DLD1 (cell line): ENCODE measurements around the gene STK38.

Experiments used
- in situ Hi-C: cut with HindIII; loops from 2 replicates; pipeline ENCODE4 v1.10.0; 2017; ENCODE audit warnings: low sequenced_read_pairs

The STK38 gene

DNA sequence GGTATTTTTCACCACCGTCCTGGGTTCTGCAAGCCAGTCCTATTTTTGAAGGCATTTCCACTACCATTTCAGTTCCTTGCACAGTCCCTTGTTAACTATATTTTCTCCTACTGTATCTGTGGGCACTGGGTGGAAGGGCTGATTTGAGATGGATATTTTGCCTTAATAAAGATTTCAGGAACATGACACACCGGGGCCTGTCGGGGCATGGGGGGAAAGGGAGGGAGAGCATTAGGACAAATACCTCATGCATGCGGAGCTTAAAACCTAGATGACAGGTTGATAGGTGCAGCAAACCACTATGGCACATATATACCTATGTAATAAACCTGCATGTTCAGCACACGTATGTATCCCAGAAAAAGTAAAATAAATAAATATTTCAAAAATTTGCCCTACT lies 22.4 kb downstream of the STK38 start:
- in situ Hi-C loops, result no loop called here

DNA sequence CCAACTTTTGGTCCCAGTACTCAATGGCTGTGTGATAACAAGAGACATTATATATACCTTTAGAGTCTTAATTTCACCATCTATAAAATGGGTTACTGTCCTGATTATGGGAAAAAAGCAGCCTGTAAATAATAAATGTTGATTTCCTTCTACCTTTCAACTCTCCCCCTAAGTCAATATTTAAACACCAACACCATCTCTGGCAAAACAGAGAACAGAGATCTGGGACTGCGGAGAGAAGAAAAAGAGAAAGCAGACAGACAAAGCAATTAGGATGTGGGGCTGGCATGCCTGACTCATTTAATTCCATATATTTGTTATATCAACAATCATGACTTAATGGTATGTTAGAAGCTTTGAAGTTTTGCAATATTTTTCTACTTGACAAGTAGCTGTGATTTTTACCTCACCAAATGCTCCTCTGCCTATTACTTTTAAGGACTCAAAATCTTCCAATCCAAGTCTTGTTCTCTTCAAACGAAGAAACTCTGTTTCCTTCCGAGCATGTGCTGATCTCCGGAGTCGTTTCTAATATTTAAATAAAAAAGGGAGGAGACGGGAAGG lies 23.3 kb downstream of the STK38 start:
- in situ Hi-C loops, result no loop called here

DNA sequence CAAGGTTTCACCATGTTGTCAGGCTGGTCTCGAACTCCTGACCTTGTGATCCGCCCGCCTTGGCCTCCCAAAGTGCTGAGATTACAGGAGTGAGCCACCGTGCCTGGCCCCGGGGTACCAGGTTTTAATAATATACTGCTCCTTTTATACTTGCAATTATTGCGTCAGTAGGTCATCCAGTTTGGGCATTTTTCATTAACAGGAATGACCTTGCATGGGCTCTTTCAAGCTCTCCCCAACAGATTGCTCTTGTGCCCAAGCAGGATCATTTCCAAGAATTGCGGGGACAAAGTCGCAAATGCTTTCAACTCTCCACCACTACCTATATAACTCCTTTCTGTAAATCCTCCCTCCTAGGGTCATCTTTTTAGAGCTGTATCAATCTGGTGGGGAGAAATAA lies 23.8 kb downstream of the STK38 start:
- in situ Hi-C loops, result no loop called here

GRCh38 chr6:36519352-36519751 lies 27.9 kb downstream of the STK38 start:
- in situ Hi-C loops, result no loop called here

DNA sequence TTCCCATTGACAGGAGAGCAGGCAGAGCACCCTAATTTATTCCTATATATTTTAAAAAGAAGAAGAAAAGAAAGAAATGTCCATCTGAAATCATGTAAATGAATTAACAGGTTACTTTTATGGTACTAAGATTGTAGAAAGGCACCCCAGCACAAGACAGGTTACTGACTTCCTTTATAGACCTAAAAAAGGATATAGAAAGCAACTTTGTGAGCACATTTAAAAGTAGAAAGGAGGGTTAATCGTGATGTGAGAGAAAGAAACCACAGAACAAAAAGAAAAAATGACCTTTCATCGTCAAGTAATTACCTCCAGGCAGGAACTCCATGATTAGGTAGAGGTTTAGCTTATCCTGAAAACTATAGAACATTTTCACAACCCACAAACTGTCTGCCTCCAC lies 29.9 kb downstream of the STK38 start:
- in situ Hi-C loops, result no loop called here

DNA sequence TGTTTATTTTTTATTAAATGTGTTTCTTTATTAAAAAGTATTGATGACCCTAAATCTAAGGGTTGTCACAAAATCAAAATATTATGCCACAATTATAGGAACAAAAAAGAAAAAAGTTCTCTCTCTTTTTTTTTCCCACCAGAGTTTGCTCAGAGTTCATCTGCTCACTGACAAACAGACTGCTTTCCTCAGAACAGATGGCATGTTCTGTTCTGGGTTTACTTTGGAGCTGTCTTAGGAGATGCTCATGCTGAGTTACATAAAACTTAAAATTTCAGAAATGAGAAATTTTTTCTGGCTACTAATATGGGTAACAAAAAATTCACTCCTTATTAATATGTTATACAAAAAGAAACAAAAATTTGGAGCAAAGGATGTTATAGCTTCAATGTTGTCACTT lies 30.3 kb downstream of the STK38 start:
- in situ Hi-C loops, result no loop called here

GRCh38 chr6:36516559-36516958 lies 30.7 kb downstream of the STK38 start:
- in situ Hi-C loops, result no loop called here

GRCh38 chr6:36515844-36516243 lies 31.4 kb downstream of the STK38 start:
- in situ Hi-C loops, result no loop called here

DNA sequence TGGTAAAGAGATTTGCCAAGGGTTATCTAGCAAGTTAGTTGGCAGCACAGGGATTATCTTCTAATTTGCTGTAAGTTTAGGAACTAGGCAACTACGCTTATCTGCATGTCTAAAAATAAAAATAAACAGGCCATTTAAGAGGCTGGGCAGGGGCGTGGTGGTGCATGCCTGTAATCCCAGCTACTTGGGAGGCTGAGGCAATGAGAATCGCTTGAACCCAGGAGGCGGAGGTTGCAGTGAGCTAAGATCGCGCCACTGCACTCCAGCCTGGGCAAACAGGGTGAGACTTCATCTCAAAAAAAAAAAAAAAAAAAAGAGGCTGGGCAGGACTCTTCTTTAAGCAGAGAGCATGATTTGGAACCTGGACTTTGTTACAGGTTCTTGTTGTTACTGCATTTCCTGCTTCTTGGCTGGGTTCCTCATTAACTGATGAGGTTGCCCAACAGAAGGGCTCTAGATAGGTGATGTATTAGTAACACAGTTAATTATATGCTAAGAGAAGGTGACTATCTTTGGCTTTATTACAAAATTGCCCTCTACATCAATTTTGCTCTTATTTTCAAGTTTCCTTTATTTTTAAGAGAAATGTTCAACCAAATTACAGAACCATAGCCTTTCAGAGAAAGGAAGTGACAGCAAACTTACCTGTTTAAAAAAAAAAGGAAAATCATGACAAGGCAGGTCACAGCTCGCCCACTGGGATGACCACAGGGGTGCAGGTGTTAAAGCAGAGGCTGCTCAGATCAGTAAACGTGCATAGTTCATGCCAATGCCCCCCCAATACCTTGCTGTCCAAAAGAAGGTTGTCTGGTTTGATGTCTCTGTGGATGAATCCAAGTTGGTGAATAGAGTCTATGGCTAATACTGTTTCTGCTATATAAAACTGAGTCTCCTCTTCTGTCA lies 32.5 kb downstream of the STK38 start:
- in situ Hi-C loops, result no loop called here

- in situ Hi-C loops, result no loop called here
These were observed 36.9 kb downstream of the STK38 start for GRCh38 chr6:36510365-36510764.

DNA sequence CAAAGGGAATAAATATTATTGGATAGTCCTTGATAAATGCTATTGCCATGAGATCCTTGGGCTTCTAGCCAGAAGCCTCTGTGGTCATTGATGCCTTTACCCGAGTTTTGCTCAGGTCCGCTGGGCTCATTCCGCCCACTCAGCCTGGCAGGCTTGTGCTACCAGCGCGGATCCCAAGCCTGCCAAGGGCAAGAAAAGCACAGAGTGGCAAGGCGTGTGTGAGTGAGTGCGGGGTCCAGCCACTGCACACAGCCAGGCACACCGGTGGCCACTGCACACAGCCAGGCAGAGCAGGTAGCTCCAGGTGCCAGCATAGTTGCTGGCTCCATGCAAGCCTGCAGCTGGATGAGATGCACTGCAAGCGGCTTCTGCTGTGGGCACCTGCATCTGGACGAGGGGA lies 38.7 kb downstream of the STK38 start:
- in situ Hi-C loops, result no loop called here

DNA sequence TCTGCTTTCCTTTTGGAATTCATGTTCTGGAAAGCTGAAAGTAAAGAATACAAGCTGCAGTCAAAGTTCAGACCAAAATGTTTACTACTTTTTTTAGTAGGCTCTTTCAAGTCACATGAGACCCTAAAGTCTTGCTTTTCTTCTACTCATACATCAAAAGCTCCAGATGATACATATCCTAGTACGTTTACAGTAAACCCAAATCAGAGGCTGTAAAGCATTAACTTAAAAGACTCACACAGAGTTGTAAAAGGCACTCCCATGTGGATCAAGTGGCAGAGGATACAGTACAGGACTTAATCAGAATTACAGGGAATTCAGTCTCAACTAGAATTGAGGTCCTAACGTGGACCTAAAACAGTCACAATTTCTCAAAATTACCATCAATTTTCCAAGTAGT lies 40.7 kb downstream of the STK38 start:
- in situ Hi-C loops, result no loop called here

DNA sequence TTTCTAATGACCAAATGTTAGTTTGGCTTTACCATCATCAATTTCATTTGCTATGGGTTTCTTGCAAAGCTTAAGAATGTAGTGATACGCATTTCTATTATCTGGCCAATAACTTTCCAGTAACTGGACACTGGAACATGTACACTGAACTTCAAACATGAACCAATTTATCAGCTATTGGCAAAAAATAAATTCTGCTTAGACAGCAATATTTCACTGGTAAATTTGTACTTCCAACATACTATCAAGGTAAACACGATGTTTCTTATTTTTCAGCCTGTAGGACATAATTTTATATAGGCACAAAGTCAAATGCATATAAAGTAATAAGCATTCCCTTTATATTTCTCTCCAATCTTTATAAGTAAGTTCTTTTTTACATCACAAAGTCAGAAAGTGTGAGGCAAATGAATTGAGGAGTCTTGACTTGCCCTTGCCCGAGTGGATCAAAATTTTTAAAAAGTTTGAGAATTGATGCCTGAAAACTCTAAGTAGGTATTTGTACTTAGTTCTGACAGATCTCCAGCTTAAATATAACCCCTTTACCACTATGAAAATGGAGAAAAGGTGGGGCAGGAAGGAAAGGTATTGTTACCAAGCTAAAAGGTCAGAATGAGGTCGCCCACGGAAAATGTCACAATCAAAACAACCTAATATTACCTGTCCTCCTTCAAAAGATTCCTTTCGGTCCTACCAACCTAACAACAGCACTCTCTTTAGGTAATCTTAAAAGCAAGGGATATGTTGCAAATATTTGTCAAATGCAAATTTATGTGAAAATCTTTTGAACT lies 41.3 kb downstream of the STK38 start:
- in situ Hi-C loops, result no loop called here

GRCh38 chr6:36504982-36505381 lies 42.3 kb downstream of the STK38 start:
- in situ Hi-C loops, result no loop called here

- in situ Hi-C loops, result no loop called here
These were observed 43.1 kb downstream of the STK38 start for GRCh38 chr6:36504181-36504580.

DNA sequence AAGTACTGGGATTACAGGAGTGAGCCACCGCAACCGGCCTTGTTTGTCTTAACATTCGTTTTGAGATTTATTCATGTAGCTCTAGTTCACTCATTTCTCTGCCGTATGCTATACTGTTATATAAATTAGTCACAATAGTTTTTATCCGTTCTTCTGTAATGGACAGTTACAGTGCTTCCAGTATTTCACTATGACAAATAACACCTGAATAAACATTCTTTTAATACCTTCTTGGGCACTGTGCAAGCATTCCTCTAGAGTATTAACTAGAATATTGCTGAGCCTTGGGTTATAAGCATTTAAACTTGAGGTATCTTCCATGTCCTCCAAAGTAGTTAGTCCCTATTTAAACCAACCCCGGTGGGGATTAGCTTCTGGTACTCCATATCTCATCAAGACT lies 45.6 kb downstream of the STK38 start:
- in situ Hi-C loops, result no loop called here

GRCh38 chr6:36499918-36500317 lies 47.4 kb downstream of the STK38 start:
- in situ Hi-C loops, result no loop called here

DNA sequence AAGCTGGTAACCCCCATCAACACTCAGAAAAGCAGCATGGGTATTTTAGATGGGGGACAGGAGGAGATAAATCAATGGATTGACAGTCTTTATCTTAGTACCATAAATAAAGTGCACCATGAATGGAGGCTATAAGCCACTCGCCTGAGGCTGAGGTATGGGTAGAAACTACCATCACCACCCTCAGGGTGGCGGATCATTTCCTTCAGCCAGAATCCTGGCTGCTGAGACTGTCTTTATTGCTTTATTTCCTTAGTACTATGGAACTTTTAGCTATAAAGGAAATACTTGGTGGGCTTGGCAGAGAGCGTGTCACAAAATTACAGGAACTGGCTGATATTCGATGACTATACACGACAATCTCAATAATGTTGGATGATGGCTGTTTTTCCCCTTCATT lies 52.2 kb downstream of the STK38 start:
- in situ Hi-C loops, result no loop called here

DNA sequence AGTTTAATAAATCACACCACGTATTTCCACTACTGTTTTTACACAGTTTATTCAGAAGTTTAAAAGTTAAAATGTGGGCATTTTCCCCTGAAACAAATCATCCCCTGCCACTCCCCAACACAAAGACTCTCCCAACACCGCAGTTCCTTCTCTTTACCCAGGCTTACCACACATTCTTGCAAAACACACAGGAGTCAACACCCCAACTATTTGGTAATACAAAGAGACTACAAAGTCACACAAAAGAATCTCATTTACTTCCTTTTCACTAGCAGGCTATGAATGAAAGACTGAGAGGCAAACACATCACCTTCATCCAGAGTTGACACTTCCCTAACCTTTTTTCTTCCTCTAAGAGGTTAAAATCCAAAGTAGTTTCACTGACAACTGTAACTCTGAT lies 53.4 kb downstream of the STK38 start:
- in situ Hi-C loops, result no loop called here

DNA sequence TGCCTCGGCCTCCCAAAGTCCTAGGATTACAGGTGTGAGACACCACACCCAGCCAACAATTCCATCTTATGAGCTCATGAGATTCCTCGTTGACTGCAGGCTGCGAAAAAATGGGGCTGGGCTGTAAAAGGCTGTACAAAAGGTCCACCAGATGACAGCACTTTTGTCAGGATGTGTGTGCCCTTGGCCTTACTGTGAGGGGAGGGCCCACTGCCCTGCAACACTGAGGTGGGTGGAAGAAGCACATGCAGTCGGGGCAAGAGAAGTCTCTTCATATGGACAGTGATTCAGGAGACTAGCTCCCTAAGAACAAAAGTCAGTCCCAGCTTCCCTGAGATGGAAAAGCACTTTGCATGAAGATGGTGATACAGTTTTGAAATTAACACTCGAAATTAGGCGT lies 54.0 kb downstream of the STK38 start:
- in situ Hi-C loops, result no loop called here

GRCh38 chr6:36492621-36493020 lies 54.7 kb downstream of the STK38 start:
- in situ Hi-C loops, result no loop called here

DNA sequence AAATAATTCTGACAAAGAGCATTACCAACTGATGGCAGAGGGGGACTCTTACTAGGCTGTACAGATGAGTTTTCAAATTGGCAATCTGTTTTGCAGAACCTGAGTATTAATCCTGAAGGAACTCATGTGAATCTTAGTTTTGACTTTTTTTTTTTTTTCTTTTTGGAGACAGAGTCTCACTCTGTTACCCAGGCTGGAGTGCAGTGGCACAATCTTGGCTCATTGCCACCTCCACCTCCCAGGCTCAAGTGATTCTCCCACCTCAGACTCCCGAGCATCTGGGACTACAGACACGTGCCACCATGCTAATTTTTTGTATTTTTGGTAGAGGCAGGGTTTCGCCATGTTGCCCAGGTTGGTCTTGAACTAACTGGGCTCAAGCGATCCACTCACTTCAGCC lies 55.2 kb downstream of the STK38 start:
- in situ Hi-C loops, result no loop called here
